ENCODE results near the gene MPLKIP. TPM values are rescaled to one million over a fixed set of nuclear protein-coding genes. Genes with fewer than 3 reads are reported as not detected.

MPLKIP gene
- total and polyA plus RNA-seq, 2 donors (not counting 1 experiment from before 2014, with no cell fraction given): 22.6 to 22.8 TPM

GRCh38 chr7:40167291-40167690 lies 32.9 kb upstream of the MPLKIP start:
- TF ChIP-seq EZH2 (IDR thresholded peaks at IDR 0.05; ENCODE audit: low read length, missing control alignments): no peak
- TF ChIP-seq, protein P1, sequence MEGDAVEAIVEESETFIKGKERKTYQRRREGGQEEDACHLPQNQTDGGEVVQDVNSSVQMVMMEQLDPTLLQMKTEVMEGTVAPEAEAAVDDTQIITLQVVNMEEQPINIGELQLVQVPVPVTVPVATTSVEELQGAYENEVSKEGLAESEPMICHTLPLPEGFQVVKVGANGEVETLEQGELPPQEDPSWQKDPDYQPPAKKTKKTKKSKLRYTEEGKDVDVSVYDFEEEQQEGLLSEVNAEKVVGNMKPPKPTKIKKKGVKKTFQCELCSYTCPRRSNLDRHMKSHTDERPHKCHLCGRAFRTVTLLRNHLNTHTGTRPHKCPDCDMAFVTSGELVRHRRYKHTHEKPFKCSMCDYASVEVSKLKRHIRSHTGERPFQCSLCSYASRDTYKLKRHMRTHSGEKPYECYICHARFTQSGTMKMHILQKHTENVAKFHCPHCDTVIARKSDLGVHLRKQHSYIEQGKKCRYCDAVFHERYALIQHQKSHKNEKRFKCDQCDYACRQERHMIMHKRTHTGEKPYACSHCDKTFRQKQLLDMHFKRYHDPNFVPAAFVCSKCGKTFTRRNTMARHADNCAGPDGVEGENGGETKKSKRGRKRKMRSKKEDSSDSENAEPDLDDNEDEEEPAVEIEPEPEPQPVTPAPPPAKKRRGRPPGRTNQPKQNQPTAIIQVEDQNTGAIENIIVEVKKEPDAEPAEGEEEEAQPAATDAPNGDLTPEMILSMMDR (conservative IDR thresholded peaks at IDR 0.05 in 1 of 2, IDR thresholded peaks at IDR 0.05 in 1 of 2; ENCODE audit: low read depth in 1 of 2, low read length in 2 of 2): no peak
- H3K9me3 ChIP-seq (ENCODE audit: control insufficient read depth, insufficient read depth, low read depth, low read length): no peaks in the 10 kb centered on the region

GRCh38 chr7:40165216-40165615 lies 30.8 kb upstream of the MPLKIP start:
- Histone ChIP-seq H3K36me3 (ENCODE audit: control insufficient read depth, insufficient read depth, low read length) (no peaks in the 10 kb centered on the region), H3K27me3 (ENCODE audit: control insufficient read depth, insufficient read depth, low read length) (no peaks in the 10 kb centered on the region), H4K20me1 (ENCODE audit: control insufficient read depth, extremely low read depth, insufficient read depth, low read length) (no peaks in the 10 kb centered on the region), H3K79me2 (ENCODE audit: control insufficient read depth, insufficient read depth, low read length) (no peaks in the 10 kb centered on the region), H3K4me1 (ENCODE audit: control insufficient read depth, extremely low read depth, insufficient read depth, low read length) (no peaks in the 10 kb centered on the region), H3K9ac (ENCODE audit: insufficient read depth, low read length) (no peak overlapping the region), H3K9me3 (ENCODE audit: control insufficient read depth, insufficient read depth, low read depth, low read length) (no peaks in the 10 kb centered on the region), H3K4me3 (replicated peaks in 1 of 4; ENCODE audit: control extremely low read depth in 1 of 4, insufficient read depth in 1 of 4, low read depth in 3 of 4, low read length in 4 of 4) (no peak overlapping the region), H3K4me2 (ENCODE audit: extremely low read depth, insufficient read depth, low read length) (no peak overlapping the region), H2AFZ (ENCODE audit: low read length) (no peak overlapping the region), H3K27ac (ENCODE audit: insufficient read depth, low read length) (no peak overlapping the region)
- no peak for DNase-seq (ENCODE audit: low read depth in 2 of 2)
- TF ChIP-seq, protein P1 (conservative IDR thresholded peaks at IDR 0.05 in 1 of 2, IDR thresholded peaks at IDR 0.05 in 1 of 2; ENCODE audit: low read depth in 1 of 2, low read length in 2 of 2): no peak
- no peak for TF ChIP-seq EZH2 (IDR thresholded peaks at IDR 0.05; ENCODE audit: low read length, missing control alignments)

More at GRCh38 chr7:40167291-40167690, 32.9 kb upstream of the MPLKIP start:
- no peak overlapping the region for H3K9ac ChIP-seq (ENCODE audit: insufficient read depth, low read length)
- H2AFZ ChIP-seq (ENCODE audit: low read length): no peak overlapping the region
- no peak for DNase-seq (ENCODE audit: low read depth in 2 of 2)
- H3K79me2 ChIP-seq (ENCODE audit: control insufficient read depth, insufficient read depth, low read length): no peaks in the 10 kb centered on the region
- H3K27ac ChIP-seq (ENCODE audit: insufficient read depth, low read length): no peak overlapping the region
- H3K27me3 ChIP-seq (ENCODE audit: control insufficient read depth, insufficient read depth, low read length): no peaks in the 10 kb centered on the region
- H3K36me3 ChIP-seq (ENCODE audit: control insufficient read depth, insufficient read depth, low read length): no peaks in the 10 kb centered on the region
- H3K4me1 ChIP-seq (ENCODE audit: control insufficient read depth, extremely low read depth, insufficient read depth, low read length): no peaks in the 10 kb centered on the region
- no peak overlapping the region for H3K4me2 ChIP-seq (ENCODE audit: extremely low read depth, insufficient read depth, low read length)
- no peaks in the 10 kb centered on the region for H4K20me1 ChIP-seq (ENCODE audit: control insufficient read depth, extremely low read depth, insufficient read depth, low read length)
- no peak overlapping the region for H3K4me3 ChIP-seq (replicated peaks in 1 of 4; ENCODE audit: control extremely low read depth in 1 of 4, insufficient read depth in 1 of 4, low read depth in 3 of 4, low read length in 4 of 4)

DNA sequence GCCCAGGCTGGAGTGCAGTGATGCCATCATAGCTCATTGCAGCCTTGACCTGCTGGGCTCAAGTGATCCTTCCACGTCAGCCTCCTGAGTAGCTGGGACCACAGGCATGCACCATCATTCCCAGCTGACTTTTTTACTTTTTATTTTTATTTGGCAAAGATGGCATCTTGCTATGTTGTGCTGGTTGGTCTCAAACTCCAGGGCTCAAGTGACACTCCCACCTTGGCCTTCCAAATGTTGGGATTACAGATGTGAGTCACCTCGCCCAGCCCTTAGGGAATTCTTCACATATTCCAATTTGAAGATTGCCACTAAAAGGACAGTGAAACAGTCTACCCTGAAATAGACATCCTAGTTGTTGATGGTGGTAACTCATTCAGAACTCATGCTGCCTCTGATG lies 28.1 kb upstream of the MPLKIP start:
- peak in 1 of 2 donors; percentile 22 for DNase-seq (ENCODE audit: low read depth in 2 of 2)
- Histone ChIP-seq H3K4me3 (replicated peaks in 1 of 4; ENCODE audit: control extremely low read depth in 1 of 4, insufficient read depth in 1 of 4, low read depth in 3 of 4, low read length in 4 of 4) (no peak overlapping the region), H4K20me1 (ENCODE audit: control insufficient read depth, extremely low read depth, insufficient read depth, low read length) (no peaks in the 10 kb centered on the region), H3K27ac (ENCODE audit: insufficient read depth, low read length) (no peak overlapping the region), H3K4me1 (ENCODE audit: control insufficient read depth, extremely low read depth, insufficient read depth, low read length) (no peaks in the 10 kb centered on the region), H3K27me3 (ENCODE audit: control insufficient read depth, insufficient read depth, low read length) (no peaks in the 10 kb centered on the region), H3K9ac (ENCODE audit: insufficient read depth, low read length) (no peak overlapping the region), H3K9me3 (ENCODE audit: control insufficient read depth, insufficient read depth, low read depth, low read length) (no peaks in the 10 kb centered on the region), H3K4me2 (ENCODE audit: extremely low read depth, insufficient read depth, low read length) (no peak overlapping the region), H3K79me2 (ENCODE audit: control insufficient read depth, insufficient read depth, low read length) (no peaks in the 10 kb centered on the region), H2AFZ (ENCODE audit: low read length) (no peak overlapping the region), H3K36me3 (ENCODE audit: control insufficient read depth, insufficient read depth, low read length) (no peaks in the 10 kb centered on the region)
- TF ChIP-seq, protein P1 (conservative IDR thresholded peaks at IDR 0.05 in 1 of 2, IDR thresholded peaks at IDR 0.05 in 1 of 2; ENCODE audit: low read depth in 1 of 2, low read length in 2 of 2): no peak
- TF ChIP-seq EZH2 (IDR thresholded peaks at IDR 0.05; ENCODE audit: low read length, missing control alignments): no peak

Data from fibroblast of lung (primary cell).